GM21619 (cell line): ENCODE results near the gene COPS7A.

Source experiments
- ATAC-seq: cut with Tn5 transposase; IDR thresholded peaks from one replicate; pipeline ENCODE4 v1.9.1; 2021; ENCODE audit not compliant: unreplicated experiment

The COPS7A gene, protein sequence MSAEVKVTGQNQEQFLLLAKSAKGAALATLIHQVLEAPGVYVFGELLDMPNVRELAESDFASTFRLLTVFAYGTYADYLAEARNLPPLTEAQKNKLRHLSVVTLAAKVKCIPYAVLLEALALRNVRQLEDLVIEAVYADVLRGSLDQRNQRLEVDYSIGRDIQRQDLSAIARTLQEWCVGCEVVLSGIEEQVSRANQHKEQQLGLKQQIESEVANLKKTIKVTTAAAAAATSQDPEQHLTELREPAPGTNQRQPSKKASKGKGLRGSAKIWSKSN

DNA sequence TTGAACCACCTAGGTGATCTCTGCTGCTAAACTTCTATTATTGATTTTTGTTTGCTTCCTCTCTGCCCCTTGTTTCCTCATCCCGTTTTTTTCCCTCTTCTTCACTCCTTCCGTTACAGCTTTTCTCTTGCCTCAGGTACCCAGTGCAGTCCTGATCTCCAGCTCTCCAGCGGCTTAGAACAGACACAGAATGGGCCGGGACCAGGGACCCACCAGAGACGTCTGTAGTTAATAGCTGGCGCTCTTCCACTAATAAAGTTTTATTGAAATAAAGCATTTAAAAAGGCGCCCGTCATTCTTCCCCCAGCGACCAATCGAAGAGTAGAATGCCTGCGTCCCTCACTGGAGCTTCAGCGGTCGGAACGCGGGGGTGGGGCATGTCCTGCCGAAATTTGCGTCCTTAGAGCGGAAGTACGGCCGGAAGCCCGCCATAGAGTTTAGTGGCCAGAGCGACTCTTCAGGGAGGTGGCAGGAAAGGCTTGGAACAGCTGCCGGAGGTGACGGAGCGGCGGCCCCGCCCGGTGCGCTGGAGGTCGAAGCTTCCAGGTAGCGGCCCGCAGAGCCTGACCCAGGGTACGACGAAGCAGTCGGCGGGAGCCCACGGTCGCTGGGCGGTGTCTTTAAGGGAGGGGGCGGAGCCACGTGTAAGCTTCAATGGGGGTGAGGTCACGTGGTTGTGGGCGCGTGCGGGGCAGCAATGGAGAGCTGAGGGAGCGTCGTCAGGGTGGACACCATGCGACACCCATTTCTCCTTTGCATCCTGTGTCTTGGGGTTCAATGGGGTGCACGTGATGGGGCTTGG is at the start of gene COPS7A:
Gene COPS7A (plus strand): TSS at position 440 of the 802 bp plus-strand sequence. CDS start 611 bp downstream, outside the sequence.
- ATAC-seq: peak; percentile 90

DNA sequence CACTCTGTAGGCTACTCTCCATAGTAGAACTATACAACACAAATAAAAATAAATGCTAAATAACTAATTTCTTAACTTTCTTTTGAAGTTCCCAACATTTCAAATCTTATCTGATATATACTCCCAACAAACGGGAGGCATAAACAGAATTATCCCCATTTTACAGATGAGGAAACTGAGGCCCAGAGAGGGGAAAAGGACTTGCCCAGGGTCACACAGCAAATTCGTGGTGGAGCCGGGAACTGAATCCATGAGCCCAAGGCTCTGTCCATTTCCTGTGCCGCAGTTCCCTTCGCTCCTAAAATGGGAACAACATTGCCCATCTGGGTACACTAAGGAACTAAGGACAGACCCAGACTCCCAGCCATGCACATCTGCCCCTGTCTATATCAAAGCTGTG is 46.9 kb upstream of the COPS7A start:
- ATAC-seq: no peak

DNA sequence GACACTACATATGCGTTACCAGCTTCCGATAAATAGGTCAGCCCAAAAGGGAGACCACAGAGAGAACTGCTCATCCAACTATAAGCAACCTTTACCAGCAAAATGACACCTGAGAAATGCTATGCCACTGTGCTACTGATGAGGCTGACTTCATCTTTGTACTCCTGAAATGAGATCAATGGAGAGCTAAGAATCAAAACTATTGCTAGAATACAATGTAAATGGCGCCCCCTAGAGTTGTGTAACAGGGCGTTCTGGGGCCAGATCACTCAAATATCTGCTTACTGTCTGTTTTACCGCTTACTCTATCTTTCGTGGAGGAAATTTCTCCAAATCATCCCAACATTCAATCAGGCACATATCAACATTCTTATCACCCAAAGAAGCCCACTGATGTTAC is 39.2 kb upstream of the COPS7A start:
- ATAC-seq: no peak

DNA sequence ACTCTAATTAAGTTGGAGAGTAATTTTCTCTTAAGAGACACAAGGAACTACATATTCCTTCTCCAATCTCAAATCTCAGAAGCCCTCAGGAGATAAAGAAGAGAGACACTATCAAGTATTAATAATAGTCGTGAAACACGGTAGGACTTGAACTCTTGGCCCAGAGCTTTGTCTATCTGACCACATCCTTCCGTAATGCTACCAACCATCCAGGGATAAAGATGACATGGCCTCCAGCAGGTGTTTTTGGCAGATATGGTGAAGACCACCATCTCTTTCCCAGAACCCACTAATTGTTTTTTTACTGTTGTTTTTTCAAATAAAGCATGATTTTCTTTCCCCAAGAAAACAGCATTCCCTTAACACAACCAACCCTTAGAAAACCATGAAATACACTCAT is 38.0 kb upstream of the COPS7A start:
- no peak for ATAC-seq

DNA sequence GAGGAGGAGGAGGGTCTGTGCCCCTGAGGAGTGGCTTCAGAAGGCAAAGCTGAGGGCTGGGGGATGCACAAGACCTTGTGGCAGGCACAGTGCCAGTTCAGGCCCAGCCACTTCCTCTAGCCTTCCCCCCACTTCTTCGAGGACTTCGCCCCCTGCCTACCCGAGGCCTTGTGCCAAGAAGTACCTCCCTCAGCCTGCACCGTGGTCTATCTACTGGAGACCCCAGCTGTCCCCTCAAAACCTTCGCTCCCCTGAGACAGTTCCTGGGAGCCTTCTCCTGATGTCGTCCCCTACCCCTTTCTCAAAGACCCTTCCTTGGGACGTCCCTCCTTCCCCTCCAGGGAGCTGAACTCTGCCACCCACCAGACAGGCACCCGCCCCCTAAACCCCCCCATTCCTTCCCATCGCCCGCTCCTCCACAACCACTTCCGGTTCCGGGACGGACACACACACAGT is 35.3 kb upstream of the COPS7A start:
- peak; percentile 2 for ATAC-seq

DNA sequence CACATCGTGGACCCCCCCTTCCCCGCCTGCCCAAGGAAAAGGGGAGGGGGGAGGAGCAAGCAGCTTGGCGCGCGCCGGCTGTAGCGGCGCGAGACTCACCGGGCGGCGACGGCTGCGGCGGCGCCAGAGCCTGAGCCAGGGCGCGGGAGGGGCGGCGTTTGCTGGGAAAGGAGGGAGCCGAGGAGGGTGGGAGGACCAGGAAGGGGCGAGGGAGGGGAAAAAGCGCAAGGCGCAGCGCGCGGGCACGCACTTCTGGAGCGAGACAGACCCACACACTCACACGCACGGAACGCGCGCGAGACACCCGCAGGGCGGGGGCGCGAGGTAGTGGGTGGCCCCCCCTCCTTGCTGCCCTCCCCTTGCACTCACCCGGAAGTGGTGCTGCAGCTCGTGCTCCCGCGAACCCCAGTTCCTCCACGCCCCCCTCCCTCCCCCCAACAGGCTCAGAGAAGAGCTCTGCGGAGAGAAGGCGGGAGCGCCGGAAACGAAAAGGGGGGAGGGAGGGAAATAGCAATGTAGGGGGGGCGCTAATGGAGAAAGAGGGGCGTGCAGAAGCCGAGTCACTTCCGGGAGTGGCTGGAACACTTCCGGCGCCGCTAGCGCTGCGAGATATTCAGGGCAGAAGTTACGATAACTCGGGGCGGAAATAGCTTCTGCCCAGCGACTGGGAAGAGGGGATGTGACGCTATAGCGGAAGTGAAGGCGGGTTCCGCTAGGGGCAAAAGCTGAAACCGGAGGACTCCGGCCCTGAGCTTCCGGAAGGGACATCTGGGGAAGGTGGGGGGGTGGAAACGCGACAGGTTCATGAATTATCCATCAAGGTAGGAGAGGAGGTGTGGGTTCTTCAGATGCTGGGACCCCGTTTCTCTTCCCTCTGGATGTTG is 34.6 kb upstream of the COPS7A start, which contains the start of gene ZNF384:
Gene ZNF384 (minus strand): TSS at position 377 of the 884 bp plus-strand sequence. CDS start 9,855 bp downstream, outside the sequence.
- peak; percentile 73 for ATAC-seq

DNA sequence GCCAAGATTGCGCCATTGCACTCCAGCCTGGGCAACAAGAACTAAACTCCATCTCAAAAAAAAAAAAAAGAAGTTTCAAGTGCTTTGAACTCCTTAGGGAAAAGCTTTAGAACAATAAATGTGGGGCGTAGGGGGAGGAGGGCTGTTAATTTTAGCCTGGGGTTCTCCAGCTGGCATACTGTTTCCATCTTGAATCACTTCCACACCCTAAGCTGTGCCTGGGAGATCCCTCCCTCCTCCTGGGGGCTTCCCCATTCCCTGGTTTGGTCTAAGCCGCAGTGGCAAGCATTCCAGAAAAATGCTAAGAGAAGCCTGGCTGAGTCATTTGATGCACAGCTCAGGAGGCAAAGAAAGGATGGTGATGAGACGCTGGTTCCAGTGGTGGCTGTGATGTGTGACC is 32.4 kb upstream of the COPS7A start:
- no peak for ATAC-seq

DNA sequence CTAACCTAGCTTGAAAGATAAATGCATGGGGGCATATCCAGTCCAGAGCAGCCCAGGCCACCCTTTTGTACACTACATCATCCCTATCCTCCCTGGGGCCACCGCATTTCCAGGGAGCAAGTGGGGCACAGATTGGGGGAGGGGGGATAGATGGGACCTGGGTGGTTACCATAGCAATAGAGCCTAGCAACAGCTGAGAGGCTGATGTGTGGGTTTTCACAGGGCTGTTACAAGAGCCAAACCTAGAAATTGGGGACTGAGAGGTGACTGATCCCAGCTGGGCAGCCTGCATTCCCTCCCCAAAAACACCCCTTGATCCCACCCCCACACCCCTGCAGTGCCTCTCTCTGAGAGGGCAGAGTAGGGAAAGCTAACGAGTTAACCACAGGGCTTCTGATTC is 31.0 kb upstream of the COPS7A start:
- ATAC-seq: no peak

DNA sequence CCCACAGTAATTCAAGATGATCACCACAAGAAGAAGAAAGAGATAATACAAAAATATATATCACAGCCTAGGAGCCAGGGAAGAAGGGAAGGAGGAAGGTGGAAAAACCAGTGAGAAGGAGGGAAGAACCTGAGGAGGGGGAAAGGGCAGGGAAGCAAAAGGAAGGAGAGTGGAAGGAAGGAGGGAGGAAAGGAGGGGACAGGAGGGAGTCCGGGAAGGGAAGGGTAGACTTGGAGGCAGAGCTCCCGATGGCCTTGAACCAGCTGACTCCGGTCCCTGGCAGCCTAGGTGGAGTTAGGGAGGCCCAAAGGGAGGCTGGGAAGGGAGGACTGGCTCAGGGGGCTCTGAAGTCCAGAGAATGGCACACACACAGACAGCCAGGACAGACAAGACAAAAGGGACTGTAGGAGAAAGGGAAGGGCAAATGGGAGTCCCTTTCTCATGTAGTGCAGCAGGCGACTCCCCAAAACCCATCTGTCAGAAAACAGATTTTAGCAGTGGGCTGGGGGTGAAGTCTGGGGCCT is 30.0 kb upstream of the COPS7A start:
- ATAC-seq: no peak

DNA sequence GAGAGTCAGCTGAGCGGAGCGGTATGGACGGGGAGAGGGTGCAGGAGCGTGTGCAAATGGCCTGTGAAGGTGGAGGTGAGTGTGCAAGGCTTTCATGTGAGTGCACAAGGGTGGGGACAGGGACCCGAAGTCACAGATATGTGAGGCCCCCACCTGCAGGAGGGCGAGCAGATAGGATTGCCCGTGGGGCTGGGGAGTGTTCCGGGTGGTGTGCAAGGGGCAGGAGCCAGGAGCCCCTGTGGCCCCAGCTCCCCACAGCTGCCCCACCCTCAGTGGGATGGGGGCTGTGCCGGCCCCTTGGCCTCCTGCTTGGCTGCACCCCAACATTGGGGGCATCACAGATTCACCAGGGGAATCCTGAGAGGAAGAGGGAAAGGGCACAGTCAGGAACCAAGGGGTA is 29.1 kb upstream of the COPS7A start:
- no peak for ATAC-seq

DNA sequence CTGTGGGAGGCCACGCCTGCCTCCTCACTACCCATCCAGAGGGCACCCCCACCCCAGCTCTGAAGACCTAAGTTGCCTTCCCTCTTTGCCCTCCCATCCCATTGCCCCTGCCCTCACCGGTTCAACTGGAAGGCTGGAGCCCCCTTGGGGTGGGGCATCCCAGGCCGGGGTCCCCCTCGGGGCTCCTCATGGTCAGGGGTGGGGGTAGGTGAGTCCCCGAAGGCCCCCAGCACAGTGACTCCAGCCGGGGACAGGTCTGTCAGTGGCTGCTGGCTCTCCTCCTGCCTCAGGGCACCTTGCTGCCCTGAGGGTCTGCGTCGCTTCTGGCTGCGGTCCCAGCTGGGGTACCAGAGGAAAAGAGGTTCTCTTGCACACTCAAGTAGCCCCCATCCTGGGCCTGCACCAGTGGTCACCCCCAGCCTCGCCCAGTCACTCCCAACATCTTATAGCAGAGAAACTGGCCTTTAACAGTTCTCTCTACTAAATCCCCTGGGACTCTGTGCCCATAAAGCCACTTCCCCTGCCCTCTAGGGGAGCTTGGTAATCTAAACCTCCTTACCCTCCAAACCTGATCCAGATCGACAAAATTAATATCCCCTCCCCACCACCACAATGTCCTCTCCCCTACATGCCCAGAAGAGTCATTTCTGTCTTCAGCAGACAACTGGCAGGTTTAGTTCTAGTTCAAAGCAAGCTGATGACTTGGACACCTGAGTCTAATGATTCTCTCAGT is 28.4 kb upstream of the COPS7A start:
- ATAC-seq: no peak

DNA sequence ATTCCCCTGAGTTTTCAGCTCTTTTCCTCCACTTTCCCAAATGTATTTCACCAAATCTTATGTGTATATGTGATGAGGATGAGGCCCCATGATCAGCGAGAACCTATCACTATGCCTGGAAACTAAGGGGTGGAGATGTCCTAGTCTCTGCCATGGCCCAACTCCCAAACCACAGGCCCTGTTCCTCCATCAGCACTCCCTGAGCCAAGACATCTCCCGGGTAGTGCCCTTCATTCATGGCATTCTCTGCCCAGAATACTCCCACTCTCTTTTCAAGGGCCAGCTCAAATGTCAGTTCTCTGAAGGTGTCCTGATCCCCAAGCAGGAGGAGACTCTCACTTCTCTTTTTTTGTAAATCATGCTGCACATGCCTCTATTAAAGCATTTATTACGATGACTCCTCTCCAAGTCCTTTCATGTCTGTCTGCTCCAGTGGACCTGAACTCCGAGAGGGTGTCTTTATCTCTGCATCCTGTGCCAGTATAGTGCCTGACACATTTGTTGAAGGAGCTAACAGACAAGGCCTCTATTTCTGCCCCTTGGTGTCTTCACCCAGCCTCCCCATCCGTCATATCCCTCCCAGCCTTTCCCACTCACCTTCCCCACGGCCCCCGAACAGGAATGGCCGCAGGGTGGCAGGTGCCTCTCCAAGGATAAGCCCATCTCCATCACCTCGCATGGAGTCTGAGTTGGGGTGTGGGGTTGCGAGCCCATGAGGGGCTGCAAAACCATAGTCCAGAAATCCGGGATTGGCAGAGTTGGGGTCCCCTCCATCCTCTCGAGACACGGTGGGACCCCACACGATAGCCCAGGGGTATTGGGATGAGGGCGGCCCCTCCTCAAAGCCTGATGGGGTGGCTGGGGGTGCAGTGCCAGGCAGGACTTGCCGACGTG is 26.9 kb upstream of the COPS7A start:
- ATAC-seq: no peak

DNA sequence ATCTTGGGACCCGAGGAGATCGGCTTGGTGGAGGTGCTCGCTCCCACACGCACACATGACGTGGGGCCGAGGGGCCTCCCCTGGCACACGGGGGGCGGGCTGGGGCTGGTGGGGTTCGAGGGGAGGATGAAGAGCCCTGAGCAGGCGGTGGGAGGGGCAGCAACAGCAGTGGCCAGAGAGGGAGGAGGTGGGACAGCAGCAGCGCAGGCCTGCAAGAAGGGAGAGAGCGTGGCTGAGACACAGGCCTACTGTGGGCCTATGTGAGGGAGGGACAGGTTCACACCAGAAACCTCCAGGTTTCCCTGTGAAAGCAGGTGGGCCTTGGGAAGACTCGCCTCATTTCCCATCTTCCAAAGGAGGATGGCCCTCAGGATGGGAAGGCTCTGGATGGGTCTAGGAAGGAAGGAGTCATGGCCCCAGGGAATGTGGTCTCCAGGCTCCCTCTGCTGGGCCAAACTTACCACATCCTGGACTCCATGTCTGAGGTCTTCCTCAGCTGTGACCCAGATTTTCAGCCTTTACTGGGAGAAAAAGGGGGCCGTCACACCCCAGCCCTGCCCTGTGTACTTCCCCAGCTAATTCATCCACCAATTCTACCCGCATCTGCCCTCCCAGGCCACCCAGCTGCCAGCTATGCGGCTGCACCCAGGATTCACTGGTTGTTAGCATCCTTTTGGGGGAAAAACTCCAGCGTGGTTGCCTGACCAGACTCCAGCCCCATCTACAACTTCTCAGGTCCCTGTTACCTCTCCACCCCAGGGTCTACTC is 26.1 kb upstream of the COPS7A start:
- no peak for ATAC-seq

DNA sequence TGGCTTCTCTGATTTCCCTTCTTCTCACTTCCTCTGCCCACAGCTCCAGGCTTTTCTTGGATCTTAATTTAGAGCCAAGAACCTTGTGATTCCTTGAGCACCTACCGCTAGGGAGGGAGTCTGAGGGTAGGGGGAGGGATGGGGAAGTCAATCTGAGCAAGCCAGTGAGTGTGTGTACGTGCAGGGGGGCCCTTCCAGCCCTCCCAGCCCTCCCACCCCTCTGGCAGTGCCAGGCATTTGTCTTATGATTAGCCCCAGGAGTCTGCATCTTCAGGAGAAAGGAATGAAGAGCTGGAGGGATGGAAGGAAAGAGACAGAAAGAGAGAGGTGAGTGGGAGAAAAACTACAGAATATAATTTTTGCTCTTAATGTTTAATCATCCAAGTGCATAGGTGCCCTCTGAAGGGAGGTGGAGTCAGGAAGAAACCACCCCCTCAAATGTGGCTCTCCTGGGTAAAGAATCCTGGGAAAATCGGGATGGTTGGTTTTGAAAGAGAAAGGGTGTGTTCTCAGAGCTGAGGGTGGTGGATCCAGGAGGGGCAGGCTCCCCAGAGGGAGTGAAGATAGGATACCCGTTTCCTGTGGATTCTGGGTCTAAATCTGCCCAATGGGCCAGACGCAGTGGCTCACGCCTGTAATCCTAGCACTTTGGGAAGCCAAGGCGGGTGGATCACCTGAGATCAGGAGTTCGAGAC is 25.3 kb upstream of the COPS7A start:
- no peak for ATAC-seq

DNA sequence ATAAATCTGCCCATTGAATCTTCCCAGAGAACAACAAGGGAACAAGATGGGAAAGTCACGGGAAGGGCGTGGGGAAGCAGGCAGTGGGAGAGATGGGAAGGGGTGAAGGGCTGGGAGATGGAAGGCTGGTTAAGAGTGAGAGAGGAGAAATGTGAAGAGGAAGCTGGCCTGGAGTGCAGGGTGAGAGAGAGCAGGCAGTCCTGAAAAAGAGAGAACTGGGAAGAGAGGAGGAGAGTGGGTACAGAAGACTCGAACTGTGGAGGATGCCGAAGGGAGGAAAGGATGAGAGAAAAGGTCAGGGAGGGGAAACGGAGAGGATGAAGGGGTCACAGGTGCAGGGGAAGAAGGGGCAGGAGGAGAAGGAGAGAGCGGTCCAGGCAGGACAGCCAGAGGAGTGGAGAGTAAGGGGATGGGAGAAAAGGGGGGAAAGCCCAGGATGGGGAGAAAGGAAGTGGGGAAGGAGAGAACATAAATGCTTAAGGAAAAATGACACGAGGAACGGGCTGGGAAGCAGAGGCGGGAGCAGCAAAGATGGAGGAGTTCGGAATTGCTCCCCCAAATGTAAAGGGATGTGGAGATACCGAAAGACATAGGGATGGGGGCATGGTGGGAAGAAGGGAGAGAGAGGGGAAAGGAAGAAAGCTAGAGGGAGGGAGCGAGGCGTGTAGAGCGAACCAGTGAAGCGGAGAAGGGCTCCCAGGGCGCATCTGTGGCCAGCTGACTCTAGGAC is 24.4 kb upstream of the COPS7A start:
- no peak for ATAC-seq

DNA sequence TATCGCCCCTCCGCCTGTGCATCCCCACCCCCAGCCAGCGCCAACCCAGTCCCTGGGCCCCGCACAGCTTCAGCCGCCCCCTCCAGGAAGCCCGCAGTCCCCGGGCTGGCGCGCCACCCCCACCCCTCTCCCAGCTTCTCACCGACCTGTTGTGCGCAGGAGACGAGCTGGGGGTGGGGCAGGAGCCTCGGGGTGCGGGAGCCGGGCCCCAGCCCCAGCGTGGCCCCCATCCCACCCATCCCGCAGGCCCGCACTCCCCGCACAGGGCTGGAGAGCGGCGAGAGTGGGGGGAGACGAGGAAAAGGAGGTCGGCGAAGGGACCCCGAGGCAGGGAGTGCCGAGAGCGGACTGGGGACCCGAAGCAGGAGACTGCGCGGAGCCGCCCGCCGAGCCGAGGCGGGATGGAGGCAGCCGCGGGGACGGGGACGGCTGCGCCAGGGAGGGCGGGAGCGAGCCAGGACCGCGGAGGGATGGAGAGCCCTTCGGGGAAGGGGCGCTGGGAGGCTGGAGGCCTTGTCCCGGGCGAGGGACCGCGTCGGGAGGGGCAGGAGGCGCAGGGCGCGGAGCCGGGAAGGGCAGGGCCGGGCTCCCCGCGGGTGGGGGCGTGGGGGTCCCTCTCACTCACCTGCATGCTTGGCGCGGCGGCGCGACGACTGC is 23.7 kb upstream of the COPS7A start:
- no peak for ATAC-seq

DNA sequence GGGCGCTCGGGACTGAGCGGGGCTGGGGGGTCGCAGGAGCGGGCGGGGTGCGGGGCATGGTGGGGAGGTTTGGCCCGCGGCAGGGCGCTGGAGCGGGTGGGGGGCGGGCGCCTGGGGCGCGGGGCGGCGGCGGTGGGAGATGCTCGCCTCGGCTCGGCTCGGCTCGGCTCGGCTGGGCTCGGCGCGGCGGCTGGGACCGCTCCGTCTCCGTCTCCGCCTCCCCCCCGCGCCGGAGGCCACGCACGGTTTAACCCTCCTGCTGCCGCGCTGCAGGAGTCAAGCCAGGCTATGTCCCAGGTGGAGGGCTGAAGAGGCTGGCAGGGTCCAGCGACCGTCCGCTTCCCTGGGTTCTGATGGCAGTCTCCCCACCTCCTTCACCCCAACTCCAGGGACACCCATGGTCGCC is 23.2 kb upstream of the COPS7A start, which contains the start of gene PIANP:
Gene PIANP (minus strand): TSS at position 170 of the 406 bp plus-strand sequence. CDS start 2,754 bp downstream, outside the sequence.
- ATAC-seq: no peak
